GM23248 (cell line): ENCODE data around the gene IQGAP3. TPM values are rescaled to one million over a fixed set of nuclear protein-coding genes. Genes with fewer than 3 reads are reported as not detected.

Source experiments
- DNase-seq: peaks from one replicate; pipeline ENCODE4 v3.0.0-alpha.2; 2015
- H2AFZ ChIP-seq: fragments of 200-600 bp; sonication (generic); 2 replicates; pipeline ENCODE4 v1.6.1; 2016; ENCODE audit warnings: antibody characterized with exemption
- H3F3A ChIP-seq: fragments of 200-600 bp; sonication (generic); 2 replicates; pipeline ENCODE4 v1.6.1; 2016; ENCODE audit warnings: mild to moderate bottlenecking, antibody characterized with exemption, mixed run types; ENCODE audit not compliant: insufficient read depth
- H3K27ac ChIP-seq: fragments of 200-600 bp; sonication (generic); 2 replicates; pipeline ENCODE4 v1.5.1; 2016; ENCODE audit warnings: mild to moderate bottlenecking
- H3K27me3 ChIP-seq: fragments of 200-600 bp; sonication (generic); replicated peaks from 2 replicates; pipeline ENCODE4 v1.6.1; 2016; ENCODE audit warnings: mild to moderate bottlenecking; ENCODE audit not compliant: insufficient read depth
- H3K36me3 ChIP-seq: fragments of 200-600 bp; sonication (generic); 2 replicates; pipeline ENCODE4 v1.6.1; 2016; ENCODE audit warnings: low read depth, mild to moderate bottlenecking
- H3K4me1 ChIP-seq: fragments of 200-600 bp; sonication (generic); 2 replicates; pipeline ENCODE4 v1.6.1; 2016; ENCODE audit warnings: mild to moderate bottlenecking; ENCODE audit not compliant: insufficient read depth
- H3K4me2 ChIP-seq: fragments of 200-600 bp; sonication (generic); one replicate; pipeline ENCODE4 v1.6.1; 2016; ENCODE audit warnings: mild to moderate bottlenecking; ENCODE audit not compliant: unreplicated experiment
- H3K4me3 ChIP-seq: fragments of 200-600 bp; sonication (generic); 2 replicates; pipeline ENCODE4 v1.5.1; 2016; ENCODE audit warnings: mild to moderate bottlenecking
- H3K79me2 ChIP-seq: fragments of 200-600 bp; sonication (generic); 2 replicates; pipeline ENCODE4 v1.6.1; 2016; ENCODE audit warnings: mild to moderate bottlenecking; ENCODE audit not compliant: insufficient read depth
- H3K9ac ChIP-seq: fragments of 200-600 bp; sonication (generic); 2 replicates; pipeline ENCODE4 v1.6.1; 2016; ENCODE audit warnings: mild to moderate bottlenecking
- H3K9me2 ChIP-seq: fragments of 200-600 bp; sonication (generic); 2 replicates; pipeline ENCODE4 v1.6.1; 2016; ENCODE audit warnings: mixed run types, mild to moderate bottlenecking, moderate library complexity; ENCODE audit not compliant: insufficient read depth
- H3K9me3 ChIP-seq: fragments of 200-600 bp; sonication (generic); one replicate; pipeline ENCODE4 v1.6.1; 2017; ENCODE audit warnings: low read depth
- H4K20me1 ChIP-seq: fragments of 200-600 bp; sonication (generic); 2 replicates; pipeline ENCODE4 v1.6.0; 2016; ENCODE audit not compliant: insufficient read depth
- EZH2 ChIP-seq: fragments of 200-600 bp; sonication (generic); IDR thresholded peaks from 2 replicates; pipeline ENCODE4 v1.6.1; 2018; ENCODE audit warnings: antibody characterized with exemption, mild to moderate bottlenecking; ENCODE audit not compliant: insufficient read depth, poor library complexity, severe bottlenecking
- EZH2phosphoT487 ChIP-seq: fragments of 200-600 bp; sonication (generic); IDR thresholded peaks from 2 replicates; pipeline ENCODE4 v1.6.1; 2018; ENCODE audit warnings: antibody characterized with exemption, moderate library complexity, mild to moderate bottlenecking, low read depth; ENCODE audit not compliant: insufficient read depth
- WGBS, 2 experiments: methylation state at CpG; one replicate each; pipeline ENCODE4 v1.1.6; 2015 to 2017; ENCODE audit warnings: low lambda C conversion rate in 2 of 2, low coverage in 1 of 2; ENCODE audit errors: missing lambda C conversion rate in 2 of 2; 5-methylcytosine and 5-hydroxymethylcytosine counted together
- in situ Hi-C: fragments of 300-500 bp; cut with MboI; formaldehyde crosslinking; loops from 2 replicates; pipeline ENCODE4 v1.15.0; 2020
- polyA plus RNA-seq: library from polyadenylated mRNA; unstranded; fragments of >200 nt; fragmentation: Nextera tagmentation; extraction: Ambion mirVana; gene quantifications from 2 replicates; pipeline ENCODE4 v1.2.1, GENCODE V29; 2016
- total RNA-seq: library from RNA; depleted of rRNA; stranded (reverse); fragments of >200 nt; shearing (Covaris generic); gene quantifications from 2 replicates; pipeline ENCODE4 v1.2.3, GENCODE V29; 2014

The IQGAP3 gene
- total and polyA plus RNA-seq, 2 experiments from 2014 or later: 5.6 to 14.7 TPM

GRCh38 chr1:156523801-156524480 lies 48.4 kb downstream of the IQGAP3 start:
- Histone ChIP-seq H4K20me1 (no peaks in the 10 kb centered on the region), H3K9me3 (no peaks in the 10 kb centered on the region), H3K4me3 (no peak overlapping the region), H3F3A (peaks cover 6% of the 10 kb centered on the region; the same call in 1 of the 2 replicates), H3K36me3 (no peaks in the 10 kb centered on the region), H3K79me2 (no peaks in the 10 kb centered on the region), H3K4me1 (no peaks in the 10 kb centered on the region), H2AFZ (no peak overlapping the region), H3K27me3 (no peaks in the 10 kb centered on the region), H3K9ac (no peak overlapping the region), H3K27ac (no peak overlapping the region), H3K4me2 (no peak overlapping the region), H3K9me2 (no peaks in the 10 kb centered on the region)
- no peak for DNase-seq
- in situ Hi-C loops: no loop called here
- 96 to 100% methylated on average over 2 of the region's 2 CpGs for WGBS, 2 experiments
- TF ChIP-seq EZH2phosphoT487 (no peak), EZH2 (no peak)

GRCh38 chr1:156522443-156522970 lies 49.9 kb downstream of the IQGAP3 start:
- H3K4me1 ChIP-seq: no peaks in the 10 kb centered on the region
- in situ Hi-C loops: no loop called here
- H3K4me2 ChIP-seq: no peak overlapping the region
- H4K20me1 ChIP-seq: no peaks in the 10 kb centered on the region
- no peaks in the 10 kb centered on the region for H3K9me3 ChIP-seq
- no peak overlapping the region for H2AFZ ChIP-seq
- DNase-seq: no peak
- H3K9me2 ChIP-seq: no peaks in the 10 kb centered on the region
- TF ChIP-seq EZH2phosphoT487 (no peak), EZH2 (no peak)
- peaks cover 6% of the 10 kb centered on the region; the same call in 1 of the 2 replicates for H3F3A ChIP-seq
- no peak overlapping the region for H3K4me3 ChIP-seq
- no peaks in the 10 kb centered on the region for H3K36me3 ChIP-seq
- H3K9ac ChIP-seq: no peak overlapping the region
- no peak overlapping the region for H3K27ac ChIP-seq
- no peaks in the 10 kb centered on the region for H3K27me3 ChIP-seq
- H3K79me2 ChIP-seq: no peaks in the 10 kb centered on the region

- Histone ChIP-seq H3K4me1 (no peaks in the 10 kb centered on the region), H3K36me3 (no peaks in the 10 kb centered on the region), H3K4me3 (no peak overlapping the region), H3K9me3 (no peaks in the 10 kb centered on the region), H3K9ac (no peak overlapping the region), H2AFZ (no peak overlapping the region), H3K4me2 (no peak overlapping the region), H3K27me3 (no peaks in the 10 kb centered on the region), H3F3A (peaks cover 6% of the 10 kb centered on the region; the same call in 1 of the 2 replicates), H3K27ac (no peak overlapping the region), H3K9me2 (no peaks in the 10 kb centered on the region), H4K20me1 (no peaks in the 10 kb centered on the region), H3K79me2 (no peaks in the 10 kb centered on the region)
- TF ChIP-seq EZH2phosphoT487: no peak
- TF ChIP-seq EZH2: no peak
- DNase-seq: peak; percentile 23
- WGBS, 2 experiments: 68 to 69% methylated on average over 4 of the region's 4 CpGs
- in situ Hi-C loops: no loop called here
Observed at GRCh38 chr1:156517748-156518147, 54.6 kb downstream of the IQGAP3 start.

- no peak for DNase-seq
- H3K27ac ChIP-seq: no peak overlapping the region
- no peaks in the 10 kb centered on the region for H3K4me1 ChIP-seq
- no peak overlapping the region for H3K9ac ChIP-seq
- H3F3A ChIP-seq: no peaks in the 10 kb centered on the region
- in situ Hi-C loops: no loop called here
- no peaks in the 10 kb centered on the region for H3K9me2 ChIP-seq
- no peak overlapping the region for H3K4me3 ChIP-seq
- 85 to 89% methylated on average over 4 of the region's 4 CpGs for WGBS, 2 experiments
- H4K20me1 ChIP-seq: no peaks in the 10 kb centered on the region
- H3K79me2 ChIP-seq: no peaks in the 10 kb centered on the region
- H2AFZ ChIP-seq: no peak overlapping the region
- TF ChIP-seq EZH2phosphoT487 (no peak), EZH2 (no peak)
- H3K9me3 ChIP-seq: no peaks in the 10 kb centered on the region
- no peaks in the 10 kb centered on the region for H3K36me3 ChIP-seq
- no peaks in the 10 kb centered on the region for H3K27me3 ChIP-seq
- H3K4me2 ChIP-seq: no peak overlapping the region
Observed at GRCh38 chr1:156516821-156517220, 55.5 kb downstream of the IQGAP3 start.
